ENCODE data around the gene ARHGAP22. TPM values are rescaled to one million over a fixed set of nuclear protein-coding genes. Genes with fewer than 3 reads are reported as not detected.
A peak's percentile ranks its signal among the peaks of the same experiment; 100 is the strongest.

ARHGAP22 gene
- total and polyA plus RNA-seq, 2 of the 4 experiments (the other 2 are of a cell fraction): 28.3 to 30.2 TPM

DNA sequence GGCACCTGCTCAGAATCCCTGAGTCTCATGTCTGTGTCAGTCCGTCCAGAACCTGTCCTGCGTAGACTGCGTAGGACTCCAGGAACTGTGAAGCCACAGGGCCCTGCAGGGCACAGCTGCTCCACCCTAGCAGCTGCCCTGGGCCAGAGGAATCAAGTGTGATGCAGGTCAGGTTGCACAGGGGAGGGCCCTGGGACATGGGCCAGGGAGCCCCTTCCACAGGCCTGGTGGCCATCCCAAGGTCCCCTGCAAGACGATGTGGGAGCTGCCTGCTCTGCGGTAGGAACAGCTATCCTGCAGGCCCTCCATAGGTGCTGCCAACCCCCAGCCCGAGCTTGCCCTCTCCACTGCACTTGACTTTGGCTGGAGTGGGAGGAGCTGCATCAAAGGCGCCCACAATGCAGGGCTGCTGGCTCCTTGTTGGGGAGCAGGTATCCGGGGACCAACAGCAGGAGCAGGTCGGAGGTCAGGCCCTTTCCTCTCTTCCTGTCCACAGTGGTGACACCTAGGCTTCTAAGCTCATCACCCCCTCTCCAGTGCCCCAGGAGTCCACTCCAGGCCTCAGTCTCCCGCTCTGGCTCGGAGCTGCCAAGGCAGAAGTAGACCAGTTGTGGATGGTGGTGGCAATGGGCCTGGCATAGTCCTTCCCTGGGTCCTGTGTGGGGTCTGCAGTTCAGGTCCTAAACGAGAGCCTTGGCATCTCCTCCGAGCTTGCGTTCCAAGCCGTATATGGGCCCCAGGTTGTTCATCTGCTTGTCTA, 149.3 kb downstream of the ARHGAP22 start:
- peaks cover 4 to 73% of the 10 kb centered on the region in 2 experiments; a peak in 3 of 4 replicates for H3K79me1 ChIP-seq (ENCODE audit: low read depth in 1 of 2, low read length in 2 of 2)
- H2BK20ac ChIP-seq (ENCODE audit: low read depth, low read length): no peak overlapping the region
- 0 out of 2 replicates have a peak overlapping the region, but pooled peaks have one; percentile 45 for H3K14ac ChIP-seq (replicated peaks; ENCODE audit: low read depth, low read length)
- H4K5ac ChIP-seq (ENCODE audit: low read depth, low read length): no peak overlapping the region
- peaks cover 10% of the 10 kb centered on the region for H3K4me1 ChIP-seq (ENCODE audit: control insufficient read depth, insufficient read depth, low read length)
- intact Hi-C loops (cut with micrococcal nuclease) (no loop called here), dilution Hi-C loops (cut with HindIII; ENCODE audit: low sequenced_read_pairs, unreplicated experiment) (no loop called here), in situ Hi-C loops (cut with MboI; ENCODE audit: low sequenced_read_pairs) (no loop called here)
- no peak overlapping the region for H2BK5ac ChIP-seq (ENCODE audit: low read depth, low read length, poor library complexity, severe bottlenecking)
- H4K20me1 ChIP-seq (ENCODE audit: insufficient read depth, low read length): peaks cover 15% of the 10 kb centered on the region; the same call in 1 of the 2 replicates
- POLR2A ChIA-PET (ENCODE audit: unreplicated experiment): no interaction called here
- H3K9me3 ChIP-seq (ENCODE audit: control insufficient read depth, insufficient read depth, low read length): no peaks in the 10 kb centered on the region
- H3K27ac ChIP-seq (ENCODE audit: insufficient read depth, low read length): no peak overlapping the region
- H3K4me2 ChIP-seq (ENCODE audit: low read depth, low read length): no peak overlapping the region
- no peak overlapping the region for H3K56ac ChIP-seq (ENCODE audit: extremely low read depth, insufficient read depth, low read length)
- H3K4me3 ChIP-seq (ENCODE audit: insufficient read depth, low read depth, low read length): no peak overlapping the region
- H3K27me3 ChIP-seq (ENCODE audit: control insufficient read depth, insufficient read depth, low read length): no peaks in the 10 kb centered on the region
- CTCF ChIA-PET: no interaction called here
- no peak overlapping the region for H4K8ac ChIP-seq (ENCODE audit: low read depth in 2 of 2, low read length in 2 of 2)
- H2AK9ac ChIP-seq (replicated peaks; ENCODE audit: low read depth, low read length, poor library complexity): no peak overlapping the region
- ATAC-seq (ENCODE audit: low read depth) (no peak), DNase-seq (no peak)
- peaks cover 6% of the 10 kb centered on the region; the same call in 1 of the 2 replicates for H3K9me1 ChIP-seq (ENCODE audit: insufficient read depth, low read length)
- no peak overlapping the region; the same call in 1 of the 2 replicates for H2AK5ac ChIP-seq (ENCODE audit: low read depth, low read length)
- no peak overlapping the region for H4K91ac ChIP-seq (ENCODE audit: insufficient read depth, low read depth, low read length)
- no peak overlapping the region for H3K18ac ChIP-seq (ENCODE audit: low read depth, low read length)
- WGBS, 2 experiments (ENCODE audit: extremely low coverage in 2 of 2, insufficient read length in 1 of 2): 94% methylated on average over 7 of the region's 15 CpGs; no CpG with 5 or more reads in 1 of the 2 experiments
- H2AFZ ChIP-seq (replicated peaks; ENCODE audit: low read length, poor library complexity): no peak overlapping the region
- H3K4ac ChIP-seq (ENCODE audit: low read depth, low read length): no peak overlapping the region
- no peak for TF ChIP-seq MAZ (IDR thresholded peaks at IDR 0.05; ENCODE audit: borderline replicate concordance, low read depth, low read length)
- no peak for TF ChIP-seq MAFK (IDR thresholded peaks at IDR 0.05; ENCODE audit: low read depth, low read length)
- no peak for TF ChIP-seq RCOR1 (IDR thresholded peaks at IDR 0.05; ENCODE audit: insufficient replicate concordance, low read length)
- TF ChIP-seq SMC3 (IDR thresholded peaks at IDR 0.05; ENCODE audit: low read depth, low read length): no peak
- TF ChIP-seq RAD21 (IDR thresholded peaks at IDR 0.05; ENCODE audit: low read length): no peak
- no peak for TF ChIP-seq MXI1 (IDR thresholded peaks at IDR 0.05; ENCODE audit: borderline replicate concordance, low read depth, low read length)
- TF ChIP-seq, protein P1, sequence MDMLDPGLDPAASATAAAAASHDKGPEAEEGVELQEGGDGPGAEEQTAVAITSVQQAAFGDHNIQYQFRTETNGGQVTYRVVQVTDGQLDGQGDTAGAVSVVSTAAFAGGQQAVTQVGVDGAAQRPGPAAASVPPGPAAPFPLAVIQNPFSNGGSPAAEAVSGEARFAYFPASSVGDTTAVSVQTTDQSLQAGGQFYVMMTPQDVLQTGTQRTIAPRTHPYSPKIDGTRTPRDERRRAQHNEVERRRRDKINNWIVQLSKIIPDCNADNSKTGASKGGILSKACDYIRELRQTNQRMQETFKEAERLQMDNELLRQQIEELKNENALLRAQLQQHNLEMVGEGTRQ (IDR thresholded peaks at IDR 0.05; ENCODE audit: low read depth, low read length): no peak
- no peak for TF ChIP-seq CHD1 (IDR thresholded peaks at IDR 0.05; ENCODE audit: low read depth, low read length)
- no peak for TF ChIP-seq FOS (IDR thresholded peaks at IDR 0.05; ENCODE audit: low read depth, low read length)
- H2BK120ac ChIP-seq (ENCODE audit: low read depth, low read length): no peak overlapping the region
- no peak overlapping the region for H3K9ac ChIP-seq (ENCODE audit: low read depth, low read length)
- peaks cover 6% of the 10 kb centered on the region; the same call in 1 of the 2 replicates for H3K36me3 ChIP-seq (ENCODE audit: control insufficient read depth, insufficient read depth, low read length)
- no TSS peak for BruUV-seq (replicated peaks)
- no peak overlapping the region for H2BK15ac ChIP-seq (ENCODE audit: low read depth, low read length)
- no peak overlapping the region for H3K23ac ChIP-seq (ENCODE audit: low read depth, low read length)

Data from IMR-90 (cell line).